ENCODE data around the gene GRIN3A. TPM values are rescaled to one million over a fixed set of nuclear protein-coding genes. Genes with fewer than 3 reads are reported as not detected.

The GRIN3A gene
- total RNA-seq, 2 experiments from 2014 or later = not detected

DNA sequence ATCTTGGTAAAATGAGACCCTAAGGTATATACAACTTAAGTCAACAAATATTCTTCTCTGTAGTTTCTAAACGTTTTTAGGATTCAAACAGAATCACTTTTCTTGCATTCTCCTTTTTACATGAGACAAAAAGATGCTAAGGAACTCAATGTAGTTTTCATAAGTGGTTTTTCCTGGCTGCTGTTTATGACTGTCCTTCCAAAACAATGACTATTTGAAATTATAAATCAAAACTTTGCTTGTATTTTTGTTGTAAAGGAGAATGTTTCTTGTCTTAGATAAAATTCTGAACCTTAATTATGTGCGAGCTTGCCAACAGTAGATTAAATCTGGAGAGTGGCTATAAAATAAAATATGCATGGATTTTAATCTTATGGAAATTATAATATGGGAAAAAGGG is 53.8 kb downstream of the GRIN3A start:
- CTCF ChIA-PET = no interaction called here
- Mint-ChIP-seq H3K36me3 (ENCODE audit: low read depth) (no peaks in the 10 kb centered on the region), H3K27me3 (no peaks in the 10 kb centered on the region), H3K9me3 (no peaks in the 10 kb centered on the region), H3K4me3 (no peak overlapping the region), H3K4me1 (no peaks in the 10 kb centered on the region), H3K27ac (no peak overlapping the region)
- DNase-seq = no peak
- POLR2A ChIA-PET = no interaction called here

GRCh38 chr9:101683236-101683635 is 55.2 kb downstream of the GRIN3A start:
- no peaks in the 10 kb centered on the region for H3K36me3 Mint-ChIP-seq (ENCODE audit: low read depth)
- no peaks in the 10 kb centered on the region for H3K27me3 Mint-ChIP-seq
- H3K27ac Mint-ChIP-seq = no peak overlapping the region
- POLR2A ChIA-PET = no interaction called here
- CTCF ChIA-PET = no interaction called here
- no peaks in the 10 kb centered on the region for H3K9me3 Mint-ChIP-seq
- H3K4me3 Mint-ChIP-seq = no peak overlapping the region
- no peaks in the 10 kb centered on the region for H3K4me1 Mint-ChIP-seq
- DNase-seq = no peak

DNA sequence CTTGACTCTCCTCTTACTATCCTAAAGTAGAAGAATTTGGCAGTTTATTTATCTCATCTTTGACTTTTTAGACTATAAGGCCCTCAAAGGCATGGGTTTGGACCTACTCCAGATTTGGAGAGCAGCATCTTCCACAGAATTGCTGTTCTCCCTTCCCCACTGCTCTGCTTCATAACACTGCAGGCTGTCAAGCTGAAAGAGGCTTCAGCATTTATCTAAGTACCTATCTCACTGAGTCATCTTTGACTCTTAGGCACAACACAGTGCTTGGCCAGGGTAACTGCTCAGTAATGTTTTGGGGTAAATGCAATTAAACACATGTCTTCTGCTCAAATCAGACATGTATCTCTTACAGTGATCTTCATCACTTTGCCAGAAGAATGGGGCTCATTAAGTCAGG is 60.6 kb downstream of the GRIN3A start:
- Mint-ChIP-seq H3K9me3 (no peaks in the 10 kb centered on the region), H3K4me1 (no peaks in the 10 kb centered on the region), H3K4me3 (no peak overlapping the region), H3K36me3 (ENCODE audit: low read depth) (no peaks in the 10 kb centered on the region), H3K27me3 (no peaks in the 10 kb centered on the region), H3K27ac (no peak overlapping the region)
- ChIA-PET CTCF (no interaction called here), POLR2A (no interaction called here)
- no peak for DNase-seq

DNA sequence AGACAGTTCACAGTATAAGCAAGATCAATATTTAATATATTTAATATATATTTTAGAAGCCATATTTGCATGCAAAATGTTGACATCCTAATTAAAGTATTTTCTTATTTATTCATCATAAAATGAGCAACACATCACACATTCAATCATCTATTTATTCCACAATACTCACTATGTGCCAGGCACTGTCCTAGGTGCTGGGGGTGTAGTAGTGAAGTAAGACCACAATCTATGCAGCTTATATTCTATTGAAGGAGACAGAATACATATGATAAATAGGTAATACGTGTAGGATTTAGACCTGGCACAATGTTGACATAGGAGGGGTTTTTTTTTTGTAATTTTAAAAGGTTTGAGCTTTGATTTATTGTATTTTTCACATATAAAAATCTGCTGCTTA is 63.1 kb downstream of the GRIN3A start:
- ChIA-PET POLR2A (no interaction called here), CTCF (no interaction called here)
- Mint-ChIP-seq H3K27ac (no peak overlapping the region), H3K27me3 (no peaks in the 10 kb centered on the region), H3K9me3 (no peaks in the 10 kb centered on the region), H3K4me1 (no peaks in the 10 kb centered on the region), H3K36me3 (ENCODE audit: low read depth) (no peaks in the 10 kb centered on the region), H3K4me3 (no peak overlapping the region)
- no peak for DNase-seq

- no peaks in the 10 kb centered on the region for H3K9me3 Mint-ChIP-seq
- no peaks in the 10 kb centered on the region for H3K27me3 Mint-ChIP-seq
- no peaks in the 10 kb centered on the region for H3K36me3 Mint-ChIP-seq (ENCODE audit: low read depth)
- ChIA-PET CTCF (no interaction called here), POLR2A (no interaction called here)
- no peak overlapping the region for H3K4me3 Mint-ChIP-seq
- H3K4me1 Mint-ChIP-seq = no peaks in the 10 kb centered on the region
- no peak overlapping the region for H3K27ac Mint-ChIP-seq
- no peak for DNase-seq
These were observed 64.3 kb downstream of the GRIN3A start for GRCh38 chr9:101674165-101674564.

DNA sequence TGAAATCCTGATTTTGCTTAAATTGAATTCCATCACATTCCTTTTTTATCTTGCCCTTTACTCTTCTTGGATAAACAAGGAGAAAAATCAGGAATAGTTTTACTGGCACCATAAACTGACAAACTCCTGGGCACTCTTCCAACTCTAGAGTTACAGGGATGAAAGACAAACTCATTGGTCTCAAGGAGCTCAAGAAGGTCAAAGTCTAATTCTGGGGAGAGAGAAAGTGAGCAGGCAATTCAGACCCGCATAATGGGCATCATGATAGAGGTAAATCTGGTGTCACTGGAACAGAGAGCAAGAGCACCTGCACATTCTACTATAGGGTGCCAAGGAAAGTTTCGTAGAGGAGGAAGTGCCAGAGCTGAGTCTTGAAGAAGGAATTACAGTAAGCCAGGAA is 64.8 kb downstream of the GRIN3A start:
- H3K27ac Mint-ChIP-seq = no peak overlapping the region
- POLR2A ChIA-PET = no interaction called here
- no peak for DNase-seq
- no peaks in the 10 kb centered on the region for H3K9me3 Mint-ChIP-seq
- CTCF ChIA-PET = no interaction called here
- no peaks in the 10 kb centered on the region for H3K4me1 Mint-ChIP-seq
- H3K36me3 Mint-ChIP-seq (ENCODE audit: low read depth) = no peaks in the 10 kb centered on the region
- H3K4me3 Mint-ChIP-seq = no peak overlapping the region
- H3K27me3 Mint-ChIP-seq = no peaks in the 10 kb centered on the region

GRCh38 chr9:101671567-101671966 is 66.9 kb downstream of the GRIN3A start:
- Mint-ChIP-seq H3K9me3 (no peaks in the 10 kb centered on the region), H3K27me3 (no peaks in the 10 kb centered on the region), H3K27ac (no peak overlapping the region), H3K36me3 (ENCODE audit: low read depth) (no peaks in the 10 kb centered on the region), H3K4me3 (no peak overlapping the region), H3K4me1 (no peaks in the 10 kb centered on the region)
- ChIA-PET CTCF (no interaction called here), POLR2A (no interaction called here)
- DNase-seq = no peak

DNA sequence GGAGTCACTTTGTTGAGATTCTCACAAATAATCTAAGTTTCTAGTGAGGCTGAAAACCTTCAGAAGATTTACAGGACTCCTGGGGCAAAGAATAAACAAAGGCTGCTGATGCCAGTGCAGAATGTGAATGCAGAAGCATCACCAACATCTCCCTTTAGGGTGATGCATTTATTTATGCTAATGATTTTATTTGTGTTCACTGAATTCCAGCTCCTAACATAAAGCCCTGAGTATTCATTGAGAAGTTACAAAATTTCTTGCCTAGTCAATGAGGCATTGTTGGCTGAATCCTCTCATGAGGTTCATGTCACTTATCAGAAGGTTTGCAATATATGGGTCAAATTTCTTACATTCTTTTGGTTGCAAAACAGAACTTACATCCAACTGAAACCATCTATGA is 70.0 kb downstream of the GRIN3A start:
- Mint-ChIP-seq H3K36me3 (ENCODE audit: low read depth) (no peaks in the 10 kb centered on the region), H3K27ac (no peak overlapping the region), H3K27me3 (no peaks in the 10 kb centered on the region), H3K4me3 (no peak overlapping the region), H3K9me3 (no peaks in the 10 kb centered on the region), H3K4me1 (no peaks in the 10 kb centered on the region)
- CTCF ChIA-PET = no interaction called here
- DNase-seq = no peak
- POLR2A ChIA-PET = no interaction called here

DNA sequence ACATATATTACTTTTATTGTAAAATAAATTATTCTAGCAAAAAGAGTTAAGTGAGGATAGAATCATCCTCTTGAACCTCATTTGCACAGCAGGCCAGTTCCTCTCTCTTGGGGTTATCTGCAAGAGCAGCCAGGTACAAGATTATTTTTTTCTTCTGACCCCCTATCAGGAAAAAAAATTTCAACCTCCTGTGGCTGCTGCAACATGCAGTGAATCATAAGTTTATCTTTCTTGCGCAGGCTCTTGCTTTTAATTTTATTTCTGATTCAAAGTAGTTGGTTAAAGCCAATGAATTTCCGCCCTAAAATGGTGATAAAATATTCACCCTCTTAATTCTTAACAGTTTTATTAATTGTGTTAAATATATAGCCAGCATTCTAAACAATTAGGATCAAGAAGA is 74.0 kb downstream of the GRIN3A start:
- Mint-ChIP-seq H3K4me3 (no peak overlapping the region), H3K27ac (no peak overlapping the region), H3K27me3 (no peaks in the 10 kb centered on the region), H3K36me3 (ENCODE audit: low read depth) (no peaks in the 10 kb centered on the region), H3K9me3 (no peaks in the 10 kb centered on the region), H3K4me1 (no peaks in the 10 kb centered on the region)
- no peak for DNase-seq
- ChIA-PET POLR2A (no interaction called here), CTCF (no interaction called here)

GRCh38 chr9:101652601-101653175 is 85.8 kb downstream of the GRIN3A start:
- Mint-ChIP-seq H3K27me3 (no peaks in the 10 kb centered on the region), H3K4me1 (no peaks in the 10 kb centered on the region), H3K27ac (no peak overlapping the region), H3K9me3 (no peaks in the 10 kb centered on the region), H3K36me3 (ENCODE audit: low read depth) (no peaks in the 10 kb centered on the region), H3K4me3 (no peak overlapping the region)
- no peak for DNase-seq
- ChIA-PET CTCF (no interaction called here), POLR2A (no interaction called here)

- POLR2A ChIA-PET = no interaction called here
- no peak overlapping the region for H3K4me3 Mint-ChIP-seq
- no peak for DNase-seq
- no peak overlapping the region for H3K27ac Mint-ChIP-seq
- no peaks in the 10 kb centered on the region for H3K36me3 Mint-ChIP-seq (ENCODE audit: low read depth)
- no peaks in the 10 kb centered on the region for H3K4me1 Mint-ChIP-seq
- CTCF ChIA-PET = no interaction called here
- H3K9me3 Mint-ChIP-seq = no peaks in the 10 kb centered on the region
- H3K27me3 Mint-ChIP-seq = no peaks in the 10 kb centered on the region
These were observed 88.3 kb downstream of the GRIN3A start for GRCh38 chr9:101650142-101650541.

DNA sequence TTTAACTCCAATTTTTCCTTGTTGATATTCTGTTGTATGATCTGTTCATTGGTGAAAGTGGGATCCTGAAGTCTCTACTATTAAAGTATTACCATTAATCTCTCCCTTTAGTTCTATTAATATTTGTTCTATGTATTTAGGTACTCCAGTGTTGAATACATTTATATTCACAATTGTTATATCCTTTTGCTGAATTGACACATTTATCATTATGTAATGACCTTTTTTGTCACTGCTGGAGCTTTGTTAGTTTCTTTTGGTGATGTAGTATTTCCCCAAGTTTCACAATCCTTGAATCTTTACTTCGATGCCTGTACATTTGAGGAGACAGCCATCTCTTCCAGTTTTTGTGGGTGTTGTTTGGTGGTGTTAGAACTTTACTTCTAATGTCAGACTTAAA is 90.0 kb downstream of the GRIN3A start:
- POLR2A ChIA-PET = no interaction called here
- Mint-ChIP-seq H3K9me3 (no peaks in the 10 kb centered on the region), H3K36me3 (ENCODE audit: low read depth) (no peaks in the 10 kb centered on the region), H3K27me3 (no peaks in the 10 kb centered on the region), H3K4me1 (no peaks in the 10 kb centered on the region), H3K4me3 (no peak overlapping the region), H3K27ac (no peak overlapping the region)
- DNase-seq = no peak
- CTCF ChIA-PET = no interaction called here

DNA sequence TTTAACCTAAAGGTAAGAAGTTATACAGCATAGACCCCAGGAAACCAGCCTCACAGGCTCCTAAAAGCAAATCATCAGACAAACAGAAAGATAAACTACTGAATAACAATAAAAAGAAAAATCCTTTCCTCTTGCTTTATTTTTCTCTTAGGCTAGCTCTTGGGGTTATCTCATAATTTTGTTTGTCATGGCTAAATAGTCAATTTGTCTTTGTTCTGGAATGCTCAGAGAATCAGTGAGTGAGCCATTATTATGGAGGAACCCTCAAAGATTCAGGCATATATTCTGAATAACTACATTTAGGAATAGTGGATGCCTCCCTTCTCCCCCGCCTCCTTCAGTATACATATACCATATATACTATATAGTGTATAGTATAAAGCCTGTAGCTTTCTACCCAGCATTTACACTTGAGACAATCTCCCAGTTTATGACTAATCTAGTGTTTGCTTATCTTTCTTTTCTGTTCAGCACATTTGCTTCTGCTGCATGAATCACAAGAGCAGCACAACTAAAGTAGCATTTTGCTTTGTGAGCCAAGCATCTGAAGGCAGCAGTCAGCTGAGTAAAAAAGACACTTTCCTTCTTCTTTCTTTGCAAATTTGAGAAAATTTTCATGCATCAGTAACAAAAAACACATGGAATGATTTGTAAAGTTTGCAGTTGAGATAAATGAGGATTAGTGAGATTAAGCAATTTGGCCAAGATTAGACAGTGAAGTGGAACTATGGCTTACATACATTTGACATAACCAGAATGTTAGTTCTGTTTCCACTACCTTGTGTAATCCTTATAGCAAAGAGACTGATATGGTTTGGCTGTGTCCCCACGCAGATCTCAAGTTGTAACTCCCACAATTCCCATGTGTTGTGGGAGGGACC is 98.4 kb downstream of the GRIN3A start:
- Mint-ChIP-seq H3K9me3 (no peaks in the 10 kb centered on the region), H3K36me3 (ENCODE audit: low read depth) (no peaks in the 10 kb centered on the region), H3K4me1 (no peaks in the 10 kb centered on the region), H3K4me3 (no peak overlapping the region), H3K27ac (no peak overlapping the region), H3K27me3 (no peaks in the 10 kb centered on the region)
- DNase-seq = no peak
- POLR2A ChIA-PET = no interaction called here
- CTCF ChIA-PET = no interaction called here

- ChIA-PET CTCF (no interaction called here), POLR2A (no interaction called here)
- no peaks in the 10 kb centered on the region for H3K27me3 Mint-ChIP-seq
- H3K27ac Mint-ChIP-seq = no peak overlapping the region
- H3K9me3 Mint-ChIP-seq = no peaks in the 10 kb centered on the region
- no peak for DNase-seq
- no peaks in the 10 kb centered on the region for H3K4me1 Mint-ChIP-seq
- H3K4me3 Mint-ChIP-seq = no peak overlapping the region
- H3K36me3 Mint-ChIP-seq (ENCODE audit: low read depth) = no peaks in the 10 kb centered on the region
These were observed 99.1 kb downstream of the GRIN3A start for GRCh38 chr9:101639311-101639710.
